ENCODE data around the gene ERCC6L2.

Gene ERCC6L2

GRCh38 chr9:96015876-96016686 is 140.6 kb downstream of the ERCC6L2 start:
- no peaks in the 10 kb centered on the region for H3K36me3 ChIP-seq (ENCODE audit: control insufficient read depth, insufficient read depth, low read length)
- no peaks in the 10 kb centered on the region for H3K9me3 ChIP-seq (ENCODE audit: control insufficient read depth, insufficient read depth, low read length)
- H3K27me3 ChIP-seq (ENCODE audit: control insufficient read depth, insufficient read depth, low read length), result peaks cover 26% of the 10 kb centered on the region
- no peak overlapping the region for H3K9ac ChIP-seq (ENCODE audit: low read depth, low read length)
- no peak overlapping the region for H3K4me3 ChIP-seq (ENCODE audit: low read depth, low read length)
- no peaks in the 10 kb centered on the region for H3K4me1 ChIP-seq (ENCODE audit: control insufficient read depth, insufficient read depth, low read length)
